B cell (primary cell): ENCODE data around the gene VCL. TPM values are rescaled to one million over a fixed set of nuclear protein-coding genes. Genes with fewer than 3 reads are reported as not detected.

Experiments
- ATAC-seq: fragments of 200-7000 bp; cut with Tn5 transposase; one replicate; pipeline ENCODE4 v1.10.0; 2021; ENCODE audit warnings: low read depth, mild to moderate bottlenecking, moderate number of reproducible peaks, moderate library complexity
- CTCF ChIA-PET: fragments of 350-600 bp; sonication (Branson Sonifier 250); formaldehyde crosslinking; loops from one replicate; lab custom pipeline; 2021; ENCODE audit warnings: antibody characterized with exemption, inconsistent platforms; lab: Charles Lee
- POLR2A ChIA-PET: fragments of 350-600 bp; sonication (Branson Sonifier 250); formaldehyde crosslinking; loops from one replicate; lab custom pipeline; 2021; ENCODE audit warnings: antibody characterized with exemption; lab: Charles Lee
- DNase-seq: peaks from one replicate; pipeline ENCODE4 v3.0.0; 2013
- H2AFZ ChIP-seq: 2 replicates; pipeline ENCODE4 v1.6.1; 2012; ENCODE audit warnings: mild to moderate bottlenecking, low read depth, low read length; ENCODE audit not compliant: insufficient read depth, poor library complexity, severe bottlenecking
- H3K27ac ChIP-seq, 2 donors: 1 replicate in 1 of 2; 2 replicates in 1 of 2; pipeline ENCODE4 v1.5.1; 2012 to 2013; ENCODE audit warnings: low read length in 2 of 2, mild to moderate bottlenecking in 2 of 2, moderate library complexity in 1 of 2
- H3K27me3 ChIP-seq, 4 experiments: fragments of 200-600 bp in 1 of 4; sonication (generic) in 1 of 4; replicated peaks in 1 of 4; 1 replicate in 2 of 4; 2 replicates in 2 of 4; pipeline versions ENCODE4 v1.6.1 to v1.7.0; 2013 to 2016; ENCODE audit warnings: low read length in 3 of 4, mild to moderate bottlenecking in 2 of 4, mixed read lengths in 1 of 4, moderate library complexity in 1 of 4; ENCODE audit not compliant: insufficient read depth in 4 of 4, control insufficient read depth in 3 of 4; ENCODE audit errors: control extremely low read depth in 1 of 4
- H3K36me3 ChIP-seq, 2 experiments: replicated peaks in 1 of 2; 1 replicate in 1 of 2; 2 replicates in 1 of 2; pipeline versions ENCODE4 v1.6.1 to v1.7.1; 2013; ENCODE audit warnings: low read length in 1 of 2; ENCODE audit not compliant: insufficient read depth in 2 of 2, control insufficient read depth in 1 of 2; ENCODE audit errors: control extremely low read depth in 1 of 2, extremely low read depth in 1 of 2
- H3K4me1 ChIP-seq, 2 donors: fragments of 200-600 bp in 1 of 2; sonication (generic) in 1 of 2; 1 replicate in 1 of 2; 2 replicates in 1 of 2; pipeline versions ENCODE4 v1.5.1 to v1.6.1; 2013 to 2017; ENCODE audit warnings: low read length in 2 of 2; ENCODE audit not compliant: control insufficient read depth in 2 of 2, insufficient read depth in 2 of 2
- H3K4me2 ChIP-seq: replicated peaks from 2 replicates; pipeline ENCODE3; 2012; ENCODE audit warnings: mild to moderate bottlenecking, low read depth, low read length; ENCODE audit not compliant: poor library complexity, severe bottlenecking
- H3K4me3 ChIP-seq, 5 experiments: fragments of 200-600 bp in 1 of 5; sonication (generic) in 1 of 5; 1 replicate in 3 of 5; 2 replicates in 2 of 5; pipeline versions ENCODE4 v1.5.1 to v1.7.0; 2011 to 2016; ENCODE audit warnings: low read length in 4 of 5, mild to moderate bottlenecking in 4 of 5, low read depth in 2 of 5, control low read depth in 1 of 5, moderate library complexity in 1 of 5; ENCODE audit not compliant: insufficient read depth in 1 of 5; ENCODE audit errors: control extremely low read depth in 1 of 5, extremely low read depth in 1 of 5
- H3K79me2 ChIP-seq: fragments of 200-600 bp; sonication (generic); one replicate; pipeline ENCODE4 v1.6.0; 2016; ENCODE audit warnings: low read length; ENCODE audit not compliant: control insufficient read depth, insufficient read depth
- H3K9ac ChIP-seq: fragments of 200-600 bp; sonication (generic); 2 replicates; pipeline ENCODE4 v1.6.1; 2017; ENCODE audit warnings: mild to moderate bottlenecking, low read length, moderate library complexity
- H3K9me3 ChIP-seq, 3 donors: one replicate each; pipeline versions ENCODE4 v1.6.1 to v1.7.1; 2013; ENCODE audit warnings: low read length in 2 of 3; ENCODE audit not compliant: control insufficient read depth in 2 of 3, insufficient read depth in 1 of 3; ENCODE audit errors: control extremely low read depth in 1 of 3
- H4K20me1 ChIP-seq: 2 replicates; pipeline ENCODE4 v1.6.0; 2012; ENCODE audit warnings: mild to moderate bottlenecking, low read length; ENCODE audit not compliant: insufficient read depth, control insufficient read depth, poor library complexity, severe bottlenecking
- H3K27ac Mint-ChIP-seq: one replicate; pipeline ENCODE4 v1.8.0; 2021; ENCODE audit warnings: mixed read lengths
- H3K27me3 Mint-ChIP-seq: one replicate; pipeline ENCODE4 v1.8.0; 2021; ENCODE audit warnings: mixed read lengths
- H3K4me1 Mint-ChIP-seq: one replicate; pipeline ENCODE4 v1.8.0; 2021; ENCODE audit warnings: mixed read lengths
- H3K4me3 Mint-ChIP-seq: one replicate; pipeline ENCODE4 v1.8.0; 2021; ENCODE audit warnings: mixed read lengths
- H3K9me3 Mint-ChIP-seq: one replicate; pipeline ENCODE4 v1.8.0; 2022; ENCODE audit warnings: mixed read lengths; ENCODE audit not compliant: insufficient read depth
- EZH2 ChIP-seq: IDR thresholded peaks from 2 replicates; pipeline ENCODE4 v1.6.1; 2012; ENCODE audit warnings: borderline replicate concordance, low read depth, mild to moderate bottlenecking, moderate library complexity, low read length; ENCODE audit not compliant: insufficient read depth, poor library complexity, severe bottlenecking
- WGBS: methylation state at CpG from one replicate; pipeline ENCODE4 v1.1.5; 2013; ENCODE audit warnings: missing lambda C conversion rate; ENCODE audit not compliant: insufficient coverage; 5-methylcytosine and 5-hydroxymethylcytosine counted together
- intact Hi-C: fragments of 100-400 bp; cut with micrococcal nuclease; formaldehyde crosslinking; loops from one replicate; pipeline ENCODE4 v1.10.0; 2022
- polyA plus RNA-seq: library from polyadenylated mRNA; depleted of rRNA; stranded (reverse); fragments of >200 nt; gene quantifications from 2 replicates; pipeline ENCODE4 v1.2.3, GENCODE V29; 2012
- total RNA-seq, 2 donors: library from RNA; stranded (reverse); fragments of 120-200 nt in 1 of 2; gene quantifications; 1 replicate in 1 of 2; 2 replicates in 1 of 2; pipeline versions ENCODE4 v1.2.3 to v1.2.4, GENCODE V29; 2013 to 2022
- TF ChIP-seq, protein P1 (sequence below): fragments of 200-600 bp; IDR thresholded peaks from one replicate; pipeline ENCODE4 v1.8.0; 2022; ENCODE audit warnings: antibody characterized with exemption, mild to moderate bottlenecking

Gene VCL
- total and polyA plus RNA-seq, 2 donors (not counting 1 experiment from before 2014, with no cell fraction given): 13.1 to 29.8 TPM

DNA sequence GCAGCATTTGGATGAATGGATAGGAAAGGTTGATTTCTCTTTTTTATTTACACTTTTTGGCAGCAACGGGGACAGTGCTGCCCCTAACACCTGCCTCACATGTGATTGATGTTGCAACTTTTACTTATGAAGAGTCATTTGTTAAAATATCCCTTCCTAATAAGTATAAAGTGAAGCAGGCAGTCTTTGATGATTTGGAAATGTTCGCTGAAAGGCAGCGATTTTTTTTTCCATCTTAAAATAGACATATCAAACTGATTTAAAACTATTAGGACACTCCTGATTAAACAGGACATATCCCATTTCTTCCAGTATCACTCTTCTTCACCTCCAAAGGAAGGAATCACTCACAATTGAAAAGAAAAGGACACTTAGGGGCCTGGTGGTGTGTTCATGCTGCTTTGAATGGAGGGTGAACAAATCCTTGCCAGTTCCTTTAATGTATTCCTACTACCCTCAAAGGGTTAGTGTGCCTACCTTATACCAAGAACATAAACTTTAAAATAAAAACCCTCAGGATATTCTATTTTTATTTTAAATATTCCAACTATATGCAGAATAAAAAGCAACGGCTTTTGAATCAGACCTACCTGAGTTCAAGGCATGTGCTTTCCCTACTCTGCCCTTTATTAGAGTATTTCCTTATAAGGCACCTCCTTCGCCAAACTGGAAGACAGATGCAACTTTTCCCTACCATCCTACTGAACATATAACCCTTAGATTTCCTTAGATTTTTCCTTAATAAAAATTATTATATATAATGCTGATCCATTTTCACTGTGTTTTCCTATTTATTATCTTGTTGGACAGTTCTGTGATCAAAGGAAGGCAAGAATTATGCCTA is 154.2 kb downstream of the VCL start:
- H3K4me3 ChIP-seq: peak overlapping the region; percentile 87 to 98 (median 94)
- H3K9ac ChIP-seq: peak overlapping the region; percentile 96
- peak overlapping the region; percentile 93 for H3K4me2 ChIP-seq
- TF ChIP-seq, protein P1, sequence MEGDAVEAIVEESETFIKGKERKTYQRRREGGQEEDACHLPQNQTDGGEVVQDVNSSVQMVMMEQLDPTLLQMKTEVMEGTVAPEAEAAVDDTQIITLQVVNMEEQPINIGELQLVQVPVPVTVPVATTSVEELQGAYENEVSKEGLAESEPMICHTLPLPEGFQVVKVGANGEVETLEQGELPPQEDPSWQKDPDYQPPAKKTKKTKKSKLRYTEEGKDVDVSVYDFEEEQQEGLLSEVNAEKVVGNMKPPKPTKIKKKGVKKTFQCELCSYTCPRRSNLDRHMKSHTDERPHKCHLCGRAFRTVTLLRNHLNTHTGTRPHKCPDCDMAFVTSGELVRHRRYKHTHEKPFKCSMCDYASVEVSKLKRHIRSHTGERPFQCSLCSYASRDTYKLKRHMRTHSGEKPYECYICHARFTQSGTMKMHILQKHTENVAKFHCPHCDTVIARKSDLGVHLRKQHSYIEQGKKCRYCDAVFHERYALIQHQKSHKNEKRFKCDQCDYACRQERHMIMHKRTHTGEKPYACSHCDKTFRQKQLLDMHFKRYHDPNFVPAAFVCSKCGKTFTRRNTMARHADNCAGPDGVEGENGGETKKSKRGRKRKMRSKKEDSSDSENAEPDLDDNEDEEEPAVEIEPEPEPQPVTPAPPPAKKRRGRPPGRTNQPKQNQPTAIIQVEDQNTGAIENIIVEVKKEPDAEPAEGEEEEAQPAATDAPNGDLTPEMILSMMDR: no peak
- no peak for TF ChIP-seq EZH2
- peaks cover 49 to 68% of the 10 kb centered on the region in 2 donors for H3K4me1 ChIP-seq
- Mint-ChIP-seq H3K27me3 (no peaks in the 10 kb centered on the region), H3K9me3 (no peaks in the 10 kb centered on the region), H3K4me1 (peaks cover 58% of the 10 kb centered on the region), H3K4me3 (peak overlapping the region; percentile 68), H3K27ac (no peak overlapping the region)
- H4K20me1 ChIP-seq: peaks cover 23% of the 10 kb centered on the region
- intact Hi-C loops: loop anchor here (1.0 to 5.0 kb wide), 11 partner anchors 13 to 1085 kb away; partner anchors contain the start of genes KAT6B, SAMD8, VCL and VDAC2
- DNase-seq (no peak), ATAC-seq (no peak)
- peaks cover 96% of the 10 kb centered on the region for H3K79me2 ChIP-seq
- H2AFZ ChIP-seq: peak overlapping the region; percentile 91
- peak overlapping the region; percentile 93 to 97 for H3K27ac ChIP-seq
- 40% methylated on average over 1 of the region's 5 CpGs for WGBS
- ChIA-PET POLR2A (interaction anchor here (1.3 to 2.0 kb wide), 4 partner anchors 14 to 38 kb away, joined by 5 to 31 read pairs (median 8); no protein-coding TSS in a partner anchor), CTCF (interaction anchor here (0.6 to 5.8 kb wide), 12 partner anchors 14 to 948 kb away, joined by 3 to 58 read pairs (median 4); no protein-coding TSS in a partner anchor)
- peaks cover 0 to 8% of the 10 kb centered on the region in 2 experiments for H3K36me3 ChIP-seq
- H3K27me3 ChIP-seq: no peaks in the 10 kb centered on the region
- no peaks in the 10 kb centered on the region for H3K9me3 ChIP-seq
